ENCODE data around the gene SLC26A2.

SLC26A2 gene

DNA sequence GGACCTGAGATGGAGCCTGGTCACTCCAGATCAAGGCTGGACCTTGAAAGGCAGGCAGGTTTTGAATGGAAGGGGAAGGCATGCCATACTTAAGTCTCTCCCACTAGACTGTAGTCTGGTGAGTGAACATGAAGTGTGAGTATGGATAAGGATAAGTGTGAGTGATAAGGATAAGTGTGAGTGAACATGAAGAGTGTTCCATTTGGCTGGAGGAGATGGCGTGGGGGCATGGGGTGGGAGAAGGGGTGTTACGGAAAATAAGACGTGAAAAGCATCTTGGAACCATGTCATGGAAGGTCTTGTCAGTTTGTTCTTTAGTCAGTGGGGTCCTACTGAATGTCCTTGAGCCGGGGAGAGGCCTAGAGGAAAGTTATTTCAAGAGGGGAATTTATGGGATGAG lies 72.8 kb downstream of the SLC26A2 start:
- no peak for FAIRE-seq
- DNase-seq (ENCODE audit: insufficient read length, low spot score) = no peak

DNA sequence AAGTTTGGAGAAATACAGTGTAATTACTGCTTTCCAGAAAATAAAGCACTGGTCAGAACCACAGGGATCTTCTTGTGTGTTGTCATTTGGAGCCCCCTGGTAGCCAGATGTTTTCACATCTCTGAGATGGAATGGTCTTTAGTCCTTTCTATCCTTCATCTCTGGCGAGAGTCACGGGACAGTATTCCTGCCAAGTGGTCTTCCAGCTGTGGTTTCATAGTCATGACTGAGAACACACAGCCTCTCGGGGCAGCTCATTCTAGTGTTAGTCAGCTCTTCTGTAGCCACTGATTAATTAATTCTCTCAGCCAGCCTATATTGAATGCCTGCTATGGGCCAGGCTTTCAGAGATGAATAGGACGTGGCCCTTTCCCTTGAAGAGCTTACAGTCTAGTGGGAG lies 74.1 kb downstream of the SLC26A2 start:
- no peak for FAIRE-seq

DNA sequence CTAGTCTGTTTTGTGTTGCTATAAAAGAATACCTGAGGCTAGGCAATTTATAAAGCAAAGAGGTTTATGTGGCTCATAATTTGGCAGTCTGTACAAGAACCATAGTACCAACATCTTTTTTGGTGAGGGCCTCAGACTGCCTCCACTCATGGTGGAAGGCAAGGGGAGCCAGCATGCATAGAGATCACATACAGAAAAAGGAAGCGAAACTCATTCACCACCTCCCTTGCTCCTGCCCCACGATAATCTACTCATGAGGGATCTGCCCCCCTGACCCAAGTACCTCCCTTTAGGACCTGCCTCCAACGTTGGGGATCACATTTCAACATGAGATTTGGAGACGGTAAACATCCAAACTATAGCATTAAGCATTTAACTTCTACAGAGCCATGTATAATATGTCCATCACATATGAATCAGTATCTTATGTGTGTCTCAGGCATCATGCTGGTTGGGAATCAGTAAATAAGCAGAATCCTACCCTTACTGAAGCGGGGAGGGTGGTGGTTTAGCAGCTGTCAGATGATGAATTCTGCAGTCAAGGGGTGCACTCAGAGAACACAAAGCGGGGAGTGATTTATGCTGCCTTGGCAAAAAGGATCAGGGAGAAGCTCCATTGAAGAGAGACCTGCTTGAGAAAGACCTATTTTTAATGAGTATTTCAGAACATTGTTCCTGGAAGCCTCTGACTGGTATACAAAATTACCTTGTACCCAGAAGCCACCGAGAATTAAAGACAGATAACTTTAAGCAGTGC lies 74.8 kb downstream of the SLC26A2 start:
- no peak for FAIRE-seq
- no peak for DNase-seq (ENCODE audit: insufficient read length, low spot score)

More for the DNA sequence above, 74.1 kb downstream of the SLC26A2 start:
- DNase-seq (ENCODE audit: insufficient read length, low spot score) = no peak

DNA sequence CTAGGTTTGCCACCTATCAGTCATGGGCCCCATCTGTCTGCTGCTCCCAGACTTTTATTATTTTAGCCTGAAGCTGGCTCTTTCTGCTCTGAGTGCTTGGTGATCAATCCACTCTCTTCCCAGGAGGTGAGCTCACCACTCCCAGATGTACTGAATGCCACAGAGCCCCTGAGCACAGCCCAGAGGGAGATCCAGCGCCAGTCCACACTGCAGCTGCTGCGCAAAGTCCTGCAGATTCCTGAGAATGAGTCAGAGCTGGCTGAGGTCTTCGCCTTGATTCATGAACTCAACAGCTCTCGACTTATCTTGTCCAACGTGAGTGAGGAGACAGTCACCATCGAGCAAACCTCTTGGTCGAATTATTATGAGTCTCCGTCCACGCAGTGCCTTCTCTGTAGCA lies 76.0 kb downstream of the SLC26A2 start:
- peak; percentile 90 for FAIRE-seq
- DNase-seq (ENCODE audit: insufficient read length, low spot score) = peak; percentile 95

Data from HTR-8/SVneo (cell line).